Fibroblast of lung (primary cell): ENCODE data around the gene MCRS1. TPM values are rescaled to one million over a fixed set of nuclear protein-coding genes. Genes with fewer than 3 reads are reported as not detected.

Experiments
- DNase-seq, 2 donors: peaks; one replicate each; pipeline versions ENCODE4 v3.0.0 to v3.0.0-alpha.2; 2010; ENCODE audit warnings: low read depth in 2 of 2
- H2AFZ ChIP-seq: 2 replicates; pipeline ENCODE4 v1.5.1; 2012; ENCODE audit warnings: low read length, control low read depth, inconsistent platforms
- H3K27ac ChIP-seq: 2 replicates; pipeline ENCODE4 v1.5.1; 2011; ENCODE audit warnings: low read length, control low read depth; ENCODE audit not compliant: insufficient read depth
- H3K27me3 ChIP-seq: 2 replicates; pipeline ENCODE4 v1.5.1; 2011; ENCODE audit warnings: mild to moderate bottlenecking, low read length; ENCODE audit not compliant: control insufficient read depth, insufficient read depth
- H3K36me3 ChIP-seq: 2 replicates; pipeline ENCODE4 v1.5.1; 2011; ENCODE audit warnings: low read length; ENCODE audit not compliant: control insufficient read depth, insufficient read depth
- H3K4me1 ChIP-seq: 2 replicates; pipeline ENCODE4 v1.5.1; 2011; ENCODE audit warnings: low read length; ENCODE audit not compliant: control insufficient read depth, insufficient read depth; ENCODE audit errors: extremely low read depth
- H3K4me2 ChIP-seq: 2 replicates; pipeline ENCODE4 v1.5.1; 2011; ENCODE audit warnings: low read length, control low read depth; ENCODE audit not compliant: insufficient read depth; ENCODE audit errors: extremely low read depth
- H3K4me3 ChIP-seq, 4 experiments: fragments of 200-600 bp in 1 of 4; sonication (generic) in 1 of 4; replicated peaks in 1 of 4; 2 replicates each; pipeline ENCODE4 v1.5.1; 2011 to 2016; ENCODE audit warnings: low read length in 4 of 4, low read depth in 3 of 4, mild to moderate bottlenecking in 3 of 4, control low read depth in 2 of 4, inconsistent platforms in 1 of 4, mixed read lengths in 1 of 4; ENCODE audit not compliant: insufficient read depth in 1 of 4; ENCODE audit errors: control extremely low read depth in 1 of 4
- H3K79me2 ChIP-seq: 2 replicates; pipeline ENCODE4 v1.5.1; 2012; ENCODE audit warnings: mild to moderate bottlenecking, low read length, inconsistent platforms; ENCODE audit not compliant: control insufficient read depth, insufficient read depth
- H3K9ac ChIP-seq: 2 replicates; pipeline ENCODE4 v1.5.1; 2011; ENCODE audit warnings: mild to moderate bottlenecking, low read length, control low read depth; ENCODE audit not compliant: insufficient read depth
- H3K9me3 ChIP-seq: 2 replicates; pipeline ENCODE4 v1.5.1; 2012; ENCODE audit warnings: low read depth, low read length; ENCODE audit not compliant: control insufficient read depth, insufficient read depth
- H4K20me1 ChIP-seq: 2 replicates; pipeline ENCODE4 v1.5.1; 2011; ENCODE audit warnings: low read length; ENCODE audit not compliant: control insufficient read depth, insufficient read depth; ENCODE audit errors: extremely low read depth
- EZH2 ChIP-seq: IDR thresholded peaks from 2 replicates; pipeline ENCODE4 v1.5.1; 2012; ENCODE audit warnings: low read length, control low read depth, mild to moderate bottlenecking; ENCODE audit errors: missing control alignments
- polyA plus RNA-seq, 2 donors: library from polyadenylated mRNA; depleted of rRNA in 1 of 2; stranded (reverse) in 1 of 2; unstranded in 1 of 2; fragments of >200 nt; gene quantifications; 2 replicates each; pipeline ENCODE4 v1.2.1, GENCODE V29; 2011 to 2012; ENCODE audit warnings: missing spikeins in 1 of 2
- total RNA-seq: library from RNA; depleted of rRNA; stranded (reverse); fragments of >200 nt; gene quantifications from 2 replicates; pipeline ENCODE4 v1.2.1, GENCODE V29; 2014
- TF ChIP-seq, protein P1 (sequence below), 2 donors: IDR thresholded peaks in 1 of 2; conservative IDR thresholded peaks in 1 of 2; 1 replicate in 1 of 2; 2 replicates in 1 of 2; pipeline ENCODE4 v1.5.1; 2011 to 2012; ENCODE audit warnings: low read length in 2 of 2, control low read depth in 1 of 2, inconsistent platforms in 1 of 2, low read depth in 1 of 2, mild to moderate bottlenecking in 1 of 2

The MCRS1 gene
- total and polyA plus RNA-seq, 2 donors (not counting 1 experiment from before 2014, with no cell fraction given) = 51.1 to 52.2 TPM

DNA sequence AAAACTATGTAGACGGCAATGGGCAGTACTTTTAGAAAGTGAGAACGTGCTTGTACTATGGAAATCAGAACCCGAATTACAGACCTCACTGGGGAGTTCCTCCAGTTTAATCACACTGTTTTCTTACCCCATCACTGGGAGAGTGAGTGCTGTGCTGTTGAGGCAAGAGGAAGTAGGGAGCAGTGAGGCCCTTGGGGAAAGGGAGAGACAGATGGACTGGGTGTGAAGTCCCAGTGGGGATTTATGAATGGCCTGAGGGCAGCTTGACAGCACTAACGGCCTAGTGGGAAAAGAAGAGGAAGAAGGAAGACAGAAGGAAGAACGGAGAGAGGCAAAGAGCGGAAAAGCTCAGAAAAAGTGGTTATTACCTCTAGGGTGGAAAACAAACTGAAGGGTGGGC lies 5.7 kb downstream of the MCRS1 start:
- Histone ChIP-seq H3K9me3 (no peaks in the 10 kb centered on the region), H3K4me1 (peaks cover 3% of the 10 kb centered on the region), H3K9ac (no peak overlapping the region), H3K36me3 (peaks cover 35% of the 10 kb centered on the region), H3K27me3 (no peaks in the 10 kb centered on the region), H3K79me2 (peaks cover 15% of the 10 kb centered on the region), H3K4me3 (no peak overlapping the region), H2AFZ (no peak overlapping the region), H3K4me2 (no peak overlapping the region), H4K20me1 (no peaks in the 10 kb centered on the region), H3K27ac (no peak overlapping the region)
- DNase-seq = no peak
- TF ChIP-seq EZH2 = no peak
- TF ChIP-seq, protein P1, sequence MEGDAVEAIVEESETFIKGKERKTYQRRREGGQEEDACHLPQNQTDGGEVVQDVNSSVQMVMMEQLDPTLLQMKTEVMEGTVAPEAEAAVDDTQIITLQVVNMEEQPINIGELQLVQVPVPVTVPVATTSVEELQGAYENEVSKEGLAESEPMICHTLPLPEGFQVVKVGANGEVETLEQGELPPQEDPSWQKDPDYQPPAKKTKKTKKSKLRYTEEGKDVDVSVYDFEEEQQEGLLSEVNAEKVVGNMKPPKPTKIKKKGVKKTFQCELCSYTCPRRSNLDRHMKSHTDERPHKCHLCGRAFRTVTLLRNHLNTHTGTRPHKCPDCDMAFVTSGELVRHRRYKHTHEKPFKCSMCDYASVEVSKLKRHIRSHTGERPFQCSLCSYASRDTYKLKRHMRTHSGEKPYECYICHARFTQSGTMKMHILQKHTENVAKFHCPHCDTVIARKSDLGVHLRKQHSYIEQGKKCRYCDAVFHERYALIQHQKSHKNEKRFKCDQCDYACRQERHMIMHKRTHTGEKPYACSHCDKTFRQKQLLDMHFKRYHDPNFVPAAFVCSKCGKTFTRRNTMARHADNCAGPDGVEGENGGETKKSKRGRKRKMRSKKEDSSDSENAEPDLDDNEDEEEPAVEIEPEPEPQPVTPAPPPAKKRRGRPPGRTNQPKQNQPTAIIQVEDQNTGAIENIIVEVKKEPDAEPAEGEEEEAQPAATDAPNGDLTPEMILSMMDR (conservative IDR thresholded peaks at IDR 0.05 in 1 of 2, IDR thresholded peaks at IDR 0.05 in 1 of 2; ENCODE audit: low read depth in 1 of 2, low read length in 2 of 2) = no peak

GRCh38 chr12:49560695-49561094 lies 7.2 kb downstream of the MCRS1 start:
- H3K4me3 ChIP-seq = no peak overlapping the region
- H3K9me3 ChIP-seq = no peaks in the 10 kb centered on the region
- H3K79me2 ChIP-seq = peaks cover under 1% of the 10 kb centered on the region
- H2AFZ ChIP-seq = no peak overlapping the region
- H3K9ac ChIP-seq = no peak overlapping the region
- no peak for DNase-seq
- no peak overlapping the region for H3K4me2 ChIP-seq
- no peaks in the 10 kb centered on the region for H3K27me3 ChIP-seq
- TF ChIP-seq, protein P1 (conservative IDR thresholded peaks at IDR 0.05 in 1 of 2, IDR thresholded peaks at IDR 0.05 in 1 of 2; ENCODE audit: low read depth in 1 of 2, low read length in 2 of 2) = no peak
- no peak for TF ChIP-seq EZH2
- no peaks in the 10 kb centered on the region for H4K20me1 ChIP-seq
- H3K36me3 ChIP-seq = peaks cover 32% of the 10 kb centered on the region
- H3K4me1 ChIP-seq = no peaks in the 10 kb centered on the region
- no peak overlapping the region for H3K27ac ChIP-seq

DNA sequence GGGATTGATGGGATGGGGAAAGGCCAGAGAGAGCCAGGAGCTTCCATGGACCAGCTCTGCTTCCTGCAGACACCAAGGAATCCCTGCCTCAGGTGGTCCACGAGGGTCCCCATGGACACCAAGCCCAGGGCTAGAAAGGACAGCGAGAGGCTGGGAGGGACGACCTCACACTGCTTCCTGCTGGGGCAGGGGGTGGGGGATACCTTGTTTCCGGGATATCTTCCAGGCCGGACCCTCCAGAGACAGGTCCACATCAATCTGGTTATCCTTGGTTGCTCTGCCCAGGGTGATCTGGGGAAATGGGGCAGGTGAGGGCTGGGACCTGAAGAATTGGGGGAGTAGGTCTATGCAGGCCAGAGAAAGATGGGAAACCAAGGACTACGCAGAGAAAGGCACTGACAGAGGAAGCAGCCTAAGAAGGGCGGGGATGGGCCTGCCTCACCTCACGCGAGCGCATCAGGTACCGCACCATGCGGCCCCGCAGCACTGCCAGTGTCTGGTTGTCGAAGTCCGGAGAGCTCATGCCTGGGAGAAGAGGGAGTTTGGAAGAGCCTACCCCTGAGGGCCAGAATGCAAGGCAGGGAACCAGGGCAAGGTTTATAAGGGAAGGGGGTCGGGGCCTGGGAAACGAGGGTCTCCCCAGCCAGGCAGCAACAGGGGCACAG lies 8.8 kb downstream of the MCRS1 start:
- H3K27ac ChIP-seq = no peak overlapping the region
- no peaks in the 10 kb centered on the region for H3K79me2 ChIP-seq
- no peaks in the 10 kb centered on the region for H3K9me3 ChIP-seq
- peaks cover 27% of the 10 kb centered on the region for H3K36me3 ChIP-seq
- DNase-seq = no peak
- no peak overlapping the region for H2AFZ ChIP-seq
- no peaks in the 10 kb centered on the region for H4K20me1 ChIP-seq
- H3K9ac ChIP-seq = no peak overlapping the region
- no peaks in the 10 kb centered on the region for H3K4me1 ChIP-seq
- no peak overlapping the region for H3K4me3 ChIP-seq
- H3K4me2 ChIP-seq = no peak overlapping the region
- no peak for TF ChIP-seq EZH2
- TF ChIP-seq, protein P1 (conservative IDR thresholded peaks at IDR 0.05 in 1 of 2, IDR thresholded peaks at IDR 0.05 in 1 of 2; ENCODE audit: low read depth in 1 of 2, low read length in 2 of 2) = no peak
- H3K27me3 ChIP-seq = no peaks in the 10 kb centered on the region
